ENCODE data around the gene ADH4. TPM values are rescaled to one million over a fixed set of nuclear protein-coding genes. Genes with fewer than 3 reads are reported as not detected.
"Not testable (repeated sequence)": the region's sequence is repeated elsewhere in the genome, so short reads cannot be mapped to it uniquely, and the experiment has no call there.

The ADH4 gene
- total RNA-seq (ENCODE audit: low replicate concordance): 3.7 and 17.7 TPM in 2 replicates
- long read RNA-seq, transcript ADH4-201 (9 exons, 1,993 nt): major isoform, 29 of 67 reads
- long read RNA-seq, partial matches to known transcripts: 15 of 67 reads
- long read RNA-seq, other reads (novel, unspliced or antisense): 20 of 67 reads

DNA sequence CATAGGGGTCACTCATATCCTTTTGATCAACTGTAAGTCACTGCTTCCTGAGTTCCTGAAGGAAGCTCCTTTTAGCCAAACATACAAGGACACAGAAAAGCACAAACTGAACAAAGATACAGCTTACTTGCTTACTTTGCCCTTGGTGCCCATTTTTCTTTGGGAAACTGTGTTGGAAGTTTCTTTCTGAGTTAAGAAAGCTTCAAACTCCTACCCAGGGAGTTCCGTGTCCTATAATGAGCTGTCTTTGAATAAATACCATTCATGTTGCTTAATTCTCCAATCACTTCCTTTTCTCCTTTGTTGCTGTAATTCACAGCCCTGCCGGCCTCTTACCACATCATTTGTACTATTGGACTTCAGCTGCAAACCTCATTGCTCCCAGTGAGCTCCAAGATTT, at the start of gene ADH4:
TSS of gene ADH4 (minus strand) at position 228 of the 400 bp plus-strand sequence. CDS start at position 153, 75 bp downstream.
- Mint-ChIP-seq H3K4me1 (ENCODE audit: unreplicated experiment) (no peaks in the 10 kb centered on the region), H3K9me3 (no peaks in the 10 kb centered on the region), H3K36me3 (no peaks in the 10 kb centered on the region), H3K27me3 (no peaks in the 10 kb centered on the region), H3K27ac (no peak within 1 kb of the TSS), H3K4me3 (no peak within 1 kb of the TSS)
- no peak for TF ChIP-seq CTCF (conservative IDR thresholded peaks at IDR 0.05)
- no peak for DNase-seq (ENCODE audit: extremely low spot score, unreplicated experiment)

GRCh38 chr4:99190336-99190735, 46.2 kb upstream of the ADH4 start:
- Mint-ChIP-seq H3K9me3 (peaks cover 7% of the 10 kb centered on the region), H3K4me1 (ENCODE audit: unreplicated experiment) (no peaks in the 10 kb centered on the region), H3K27ac (no peak overlapping the region), H3K36me3 (peaks cover 6% of the 10 kb centered on the region), H3K27me3 (no peaks in the 10 kb centered on the region), H3K4me3 (no peak overlapping the region)
- TF ChIP-seq CTCF (conservative IDR thresholded peaks at IDR 0.05): no peak
- no peak for DNase-seq (ENCODE audit: extremely low spot score, unreplicated experiment)

DNA sequence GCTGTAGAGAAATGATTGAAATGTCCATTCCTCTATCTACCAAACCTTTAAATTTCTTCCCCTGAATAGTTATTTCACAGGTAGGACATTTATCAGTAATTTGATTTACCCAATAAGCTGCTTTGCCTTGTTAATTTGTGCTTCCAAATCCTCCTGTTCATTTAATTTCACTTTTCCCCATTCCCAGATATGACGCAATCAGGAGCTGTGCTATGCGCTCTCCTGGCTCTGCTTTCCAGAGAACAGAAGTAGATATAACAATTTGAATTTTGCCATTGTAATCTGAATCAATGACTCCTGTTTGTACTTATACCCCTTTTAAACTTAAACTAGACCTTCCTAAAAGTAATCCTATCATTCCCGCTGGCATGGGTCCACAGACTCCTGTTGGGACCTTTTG, 45.8 kb upstream of the ADH4 start:
- not testable (repeated sequence) for H3K4me3 Mint-ChIP-seq; H3K36me3 Mint-ChIP-seq; DNase-seq (ENCODE audit: extremely low spot score, unreplicated experiment); H3K27ac Mint-ChIP-seq; H3K4me1 Mint-ChIP-seq (ENCODE audit: unreplicated experiment); H3K27me3 Mint-ChIP-seq
- H3K9me3 Mint-ChIP-seq: peaks cover 10% of the 10 kb centered on the region

DNA sequence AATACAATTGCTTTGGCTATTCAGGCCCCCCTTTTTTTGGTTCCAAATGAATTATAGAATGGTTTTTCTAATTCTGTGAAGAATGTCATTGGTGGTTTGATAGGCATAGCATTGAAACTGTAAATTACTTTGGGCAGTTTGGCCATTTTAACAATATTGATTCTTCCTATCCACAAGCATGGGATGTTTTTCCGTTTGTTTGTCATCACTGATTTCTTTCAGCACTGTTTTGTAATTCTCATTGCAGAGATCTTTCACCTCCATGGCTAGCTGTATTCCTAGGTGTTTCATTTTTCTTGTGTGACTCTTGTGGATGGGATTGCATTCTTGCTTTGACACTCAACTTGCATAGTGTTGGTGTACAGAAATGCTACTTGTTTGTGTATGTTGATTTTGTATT, 41.9 kb upstream of the ADH4 start:
- no peak for DNase-seq (ENCODE audit: extremely low spot score, unreplicated experiment)
- Mint-ChIP-seq H3K27ac (no peak overlapping the region), H3K4me3 (no peak overlapping the region), H3K9me3 (peaks cover 14% of the 10 kb centered on the region), H3K36me3 (peaks cover 6% of the 10 kb centered on the region), H3K4me1 (ENCODE audit: unreplicated experiment) (no peaks in the 10 kb centered on the region), H3K27me3 (no peaks in the 10 kb centered on the region)
- TF ChIP-seq CTCF (conservative IDR thresholded peaks at IDR 0.05): no peak

GRCh38 chr4:99185581-99185980, 41.5 kb upstream of the ADH4 start:
- TF ChIP-seq CTCF (conservative IDR thresholded peaks at IDR 0.05): no peak
- H3K4me1 Mint-ChIP-seq (ENCODE audit: unreplicated experiment): no peaks in the 10 kb centered on the region
- H3K27me3 Mint-ChIP-seq: no peaks in the 10 kb centered on the region
- H3K9me3 Mint-ChIP-seq: peaks cover 11% of the 10 kb centered on the region
- H3K36me3 Mint-ChIP-seq: peaks cover 6% of the 10 kb centered on the region
- H3K27ac Mint-ChIP-seq: no peak overlapping the region
- H3K4me3 Mint-ChIP-seq: no peak overlapping the region
- no peak for DNase-seq (ENCODE audit: extremely low spot score, unreplicated experiment)

- no peak for DNase-seq (ENCODE audit: extremely low spot score, unreplicated experiment)
- Mint-ChIP-seq H3K9me3 (peaks cover 17% of the 10 kb centered on the region), H3K36me3 (peaks cover 9% of the 10 kb centered on the region), H3K27ac (no peak overlapping the region), H3K27me3 (no peaks in the 10 kb centered on the region), H3K4me3 (no peak overlapping the region), H3K4me1 (ENCODE audit: unreplicated experiment) (no peaks in the 10 kb centered on the region)
- TF ChIP-seq CTCF (conservative IDR thresholded peaks at IDR 0.05): no peak
Observed at GRCh38 chr4:99180382-99181070, 36.4 kb upstream of the ADH4 start.

Data from type B pancreatic cell (in vitro differentiated cells).